IMR-90 (cell line): ENCODE data around the gene URAD. TPM values are rescaled to one million over a fixed set of nuclear protein-coding genes. Genes with fewer than 3 reads are reported as not detected.

ENCODE experiments used
- ATAC-seq: fragments of 200-7000 bp; cut with Tn5 transposase; 2 replicates; pipeline ENCODE4 v1.9.1; 2020; ENCODE audit warnings: low read depth, mild to moderate bottlenecking, moderate library complexity
- BruUV-seq: library from RNA; stranded (reverse); fragments of 400-500 nt; replicated peaks from 2 replicates; lab custom pipeline; 2021; lab: Mats Ljungman, UMichigan
- CTCF ChIA-PET: fragments of 300-600 bp; formaldehyde crosslinking; extraction: SDS; loops from one replicate; lab custom pipeline; 2021; ENCODE audit warnings: antibody characterized with exemption; lab: Yijun Ruan, JAX
- POLR2A ChIA-PET: fragments of 300-600 bp; sonication (Branson Sonifier 250); formaldehyde crosslinking; loops from one replicate; lab custom pipeline; 2022; ENCODE audit warnings: antibody characterized with exemption; ENCODE audit not compliant: unreplicated experiment; lab: Charles Lee
- DNase-seq: peaks from one replicate; pipeline ENCODE4 v3.0.0; 2013
- H2AFZ ChIP-seq: replicated peaks from 2 replicates; pipeline ENCODE3; 2013; ENCODE audit warnings: low read length, mild to moderate bottlenecking; ENCODE audit not compliant: poor library complexity
- H2AK5ac ChIP-seq: 2 replicates; pipeline ENCODE4 v1.6.1; 2013; ENCODE audit warnings: low read depth, low read length, inconsistent platforms
- H2AK9ac ChIP-seq: replicated peaks from 2 replicates; pipeline ENCODE3; 2013; ENCODE audit warnings: mild to moderate bottlenecking, low read depth, low read length, moderate library complexity; ENCODE audit not compliant: poor library complexity
- H2BK120ac ChIP-seq: 2 replicates; pipeline ENCODE4 v1.6.1; 2013; ENCODE audit warnings: low read depth, low read length, inconsistent platforms
- H2BK15ac ChIP-seq: 3 replicates; pipeline ENCODE4 v1.6.1; 2013; ENCODE audit warnings: low read depth, low read length, inconsistent platforms
- H2BK20ac ChIP-seq: 2 replicates; pipeline ENCODE4 v1.6.1; 2013; ENCODE audit warnings: low read depth, mild to moderate bottlenecking, inconsistent platforms, low read length, moderate library complexity
- H2BK5ac ChIP-seq: 2 replicates; pipeline ENCODE4 v1.6.1; 2013; ENCODE audit warnings: mild to moderate bottlenecking, low read depth, low read length, inconsistent platforms; ENCODE audit not compliant: poor library complexity, severe bottlenecking
- H3K14ac ChIP-seq: replicated peaks from 2 replicates; pipeline ENCODE4 v1.6.1; 2013; ENCODE audit warnings: low read depth, low read length, inconsistent platforms
- H3K18ac ChIP-seq: 2 replicates; pipeline ENCODE4 v1.6.1; 2013; ENCODE audit warnings: low read depth, low read length, control low read depth
- H3K23ac ChIP-seq: 2 replicates; pipeline ENCODE4 v1.6.1; 2013; ENCODE audit warnings: low read depth, low read length, inconsistent platforms
- H3K27ac ChIP-seq: 2 replicates; pipeline ENCODE4 v1.5.1; 2013; ENCODE audit warnings: mild to moderate bottlenecking, control low read depth, low read length; ENCODE audit not compliant: insufficient read depth
- H3K27me3 ChIP-seq: 2 replicates; pipeline ENCODE4 v1.6.1; 2013; ENCODE audit warnings: low read length; ENCODE audit not compliant: control insufficient read depth, insufficient read depth
- H3K36me3 ChIP-seq: 2 replicates; pipeline ENCODE4 v1.6.1; 2013; ENCODE audit warnings: low read length, mixed read lengths; ENCODE audit not compliant: control insufficient read depth, insufficient read depth
- H3K4ac ChIP-seq: 2 replicates; pipeline ENCODE4 v1.6.1; 2013; ENCODE audit warnings: low read depth, low read length, inconsistent platforms
- H3K4me1 ChIP-seq: 2 replicates; pipeline ENCODE4 v1.6.1; 2013; ENCODE audit warnings: low read length, mixed read lengths; ENCODE audit not compliant: control insufficient read depth, insufficient read depth
- H3K4me2 ChIP-seq: 2 replicates; pipeline ENCODE4 v1.6.1; 2013; ENCODE audit warnings: low read depth, mild to moderate bottlenecking, control low read depth, low read length, moderate library complexity
- H3K4me3 ChIP-seq: 2 replicates; pipeline ENCODE4 v1.5.1; 2013; ENCODE audit warnings: low read depth, mild to moderate bottlenecking, control low read depth, low read length, moderate library complexity; ENCODE audit not compliant: insufficient read depth
- H3K56ac ChIP-seq: 2 replicates; pipeline ENCODE4 v1.6.1; 2013; ENCODE audit warnings: low read length, inconsistent platforms; ENCODE audit not compliant: insufficient read depth; ENCODE audit errors: extremely low read depth
- H3K79me1 ChIP-seq, 2 experiments: 2 replicates each; pipeline ENCODE4 v1.6.1; 2013; ENCODE audit warnings: low read length in 2 of 2, inconsistent platforms in 1 of 2, low read depth in 1 of 2
- H3K9ac ChIP-seq: 2 replicates; pipeline ENCODE4 v1.6.1; 2013; ENCODE audit warnings: low read depth, low read length, control low read depth
- H3K9me1 ChIP-seq: 2 replicates; pipeline ENCODE4 v1.6.1; 2013; ENCODE audit warnings: low read length, inconsistent platforms; ENCODE audit not compliant: insufficient read depth
- H3K9me3 ChIP-seq: 2 replicates; pipeline ENCODE4 v1.6.1; 2013; ENCODE audit warnings: low read length; ENCODE audit not compliant: control insufficient read depth, insufficient read depth
- H4K20me1 ChIP-seq: 2 replicates; pipeline ENCODE4 v1.6.1; 2013; ENCODE audit warnings: low read length, inconsistent platforms; ENCODE audit not compliant: insufficient read depth
- H4K5ac ChIP-seq: 2 replicates; pipeline ENCODE4 v1.6.1; 2013; ENCODE audit warnings: mild to moderate bottlenecking, low read depth, low read length, control low read depth
- H4K8ac ChIP-seq, 2 experiments: 2 replicates each; pipeline ENCODE4 v1.6.1; 2013; ENCODE audit warnings: low read depth in 2 of 2, low read length in 2 of 2, control low read depth in 1 of 2, inconsistent platforms in 1 of 2
- H4K91ac ChIP-seq: 2 replicates; pipeline ENCODE4 v1.6.1; 2013; ENCODE audit warnings: low read depth, low read length, inconsistent platforms; ENCODE audit not compliant: insufficient read depth
- CEBPB ChIP-seq: IDR thresholded peaks from 2 replicates; pipeline ENCODE4 v1.6.1; 2012; ENCODE audit warnings: low read depth, low read length, improper control_type of control experiment
- FOS ChIP-seq: fragments of 150-350 bp; IDR thresholded peaks from 2 replicates; pipeline ENCODE4 v1.6.1; 2016; ENCODE audit warnings: low read depth, low read length
- MXI1 ChIP-seq: IDR thresholded peaks from 2 replicates; pipeline ENCODE4 v1.6.1; 2012; ENCODE audit warnings: low read depth, mild to moderate bottlenecking, low read length, moderate library complexity, borderline replicate concordance
- NFE2L2 ChIP-seq: fragments of 150-350 bp; IDR thresholded peaks from 2 replicates; pipeline ENCODE4 v1.6.1; 2016; ENCODE audit warnings: low read depth, mild to moderate bottlenecking, low read length
- POLR2A ChIP-seq: IDR thresholded peaks from 2 replicates; pipeline ENCODE4 v1.6.1; 2012; ENCODE audit warnings: mild to moderate bottlenecking, low read depth, low read length
- WGBS, 2 experiments: methylation state at CpG; one replicate each; pipeline versions ENCODE4 v1.1.5 to v1.1.7; 2013; ENCODE audit warnings: missing lambda C conversion rate in 2 of 2; ENCODE audit not compliant: insufficient read length in 1 of 2; ENCODE audit errors: extremely low coverage in 2 of 2; 5-methylcytosine and 5-hydroxymethylcytosine counted together
- dilution Hi-C: fragments of 300-500 bp; cut with HindIII; formaldehyde crosslinking; loops from one replicate; pipeline ENCODE4 v1.14.3; 2018; ENCODE audit warnings: low sequenced_read_pairs; ENCODE audit not compliant: unreplicated experiment
- in situ Hi-C: fragments of 300-500 bp; cut with MboI; formaldehyde crosslinking; loops from 3 replicates; pipeline ENCODE4 v1.14.3; 2019; ENCODE audit warnings: low sequenced_read_pairs, inconsistent platforms, mixed read lengths
- intact Hi-C: fragments of 100-400 bp; cut with micrococcal nuclease; formaldehyde crosslinking; loops from 2 replicates; pipeline ENCODE4 v1.10.0; 2022
- polyA plus RNA-seq, 3 experiments: library from polyadenylated mRNA; depleted of rRNA; stranded (reverse); fragments of >200 nt; gene quantifications; 2 replicates each; pipeline ENCODE4 v1.2.3, GENCODE V29; 2012; ENCODE audit warnings: low replicate concordance in 1 of 3
- total RNA-seq: library from RNA; depleted of rRNA; stranded (reverse); fragments of >200 nt; gene quantifications from 2 replicates; pipeline ENCODE4 v1.2.3, GENCODE V29; 2012
- TF ChIP-seq, protein P1 (sequence below): fragments of 150-350 bp; IDR thresholded peaks from 2 replicates; pipeline ENCODE4 v1.6.1; 2017; ENCODE audit warnings: mild to moderate bottlenecking, antibody characterized with exemption, low read length, low read depth
- TF ChIP-seq, protein P2 (sequence below): fragments of 150-350 bp; IDR thresholded peaks from 2 replicates; pipeline ENCODE4 v1.6.1; 2016; ENCODE audit warnings: low read depth, mild to moderate bottlenecking, low read length, moderate library complexity, borderline replicate concordance

Gene URAD
- total and polyA plus RNA-seq, 2 of the 4 experiments (the other 2 are of a cell fraction), result not detected

DNA sequence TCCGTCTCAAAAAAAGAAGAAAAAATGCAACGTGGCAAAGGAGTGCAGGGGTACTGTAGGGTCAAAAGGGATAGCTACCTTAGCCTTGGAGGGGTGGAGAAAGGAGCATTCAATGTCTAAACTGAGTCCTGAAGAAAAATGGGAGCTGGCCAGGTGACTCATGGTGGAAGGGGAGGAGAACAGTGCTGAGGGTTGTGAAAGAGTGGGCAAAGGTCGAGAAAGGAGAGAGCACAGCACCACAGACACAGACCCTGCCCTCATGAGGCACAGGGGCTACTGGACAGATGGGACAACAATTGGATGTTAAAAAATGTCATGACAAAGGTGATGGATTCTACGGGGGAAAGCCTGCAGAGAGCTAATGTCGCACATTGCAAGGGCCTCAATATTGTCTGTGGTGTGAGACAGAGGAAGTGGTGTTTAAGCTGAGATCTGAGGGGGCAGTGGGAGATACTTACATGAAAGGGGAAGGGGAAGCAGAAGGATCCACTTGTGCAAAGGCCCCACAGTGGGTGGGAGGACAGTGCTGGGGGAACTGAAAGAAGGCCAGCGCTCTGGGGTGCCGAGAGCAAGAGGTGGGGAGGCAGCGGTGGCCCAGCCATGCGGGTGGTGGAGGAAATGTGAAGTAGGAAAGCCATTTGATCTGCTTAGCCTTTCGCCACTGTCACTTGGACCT is 42.9 kb upstream of the URAD start:
- no TSS peak for BruUV-seq

More for the DNA sequence above, 42.9 kb upstream of the URAD start:
- H3K14ac ChIP-seq, result no peak overlapping the region
- no peak overlapping the region for H2AK9ac ChIP-seq
- H3K9me3 ChIP-seq, result peaks cover 2% of the 10 kb centered on the region; the same call in 1 of the 2 replicates
- no peak overlapping the region for H2AK5ac ChIP-seq
- no peaks in the 10 kb centered on the region for H3K79me1 ChIP-seq
- H2BK20ac ChIP-seq, result no peak overlapping the region
- no peak overlapping the region for H3K4me2 ChIP-seq
- no peak overlapping the region for H2BK120ac ChIP-seq
- DNase-seq (no peak), ATAC-seq (no peak)
- WGBS, 2 experiments, result 74% methylated on average over 3 of the region's 10 CpGs; no CpG with 5 or more reads in 1 of the 2 experiments
- no peak overlapping the region for H3K4me3 ChIP-seq
- no peak overlapping the region for H3K56ac ChIP-seq
- H3K36me3 ChIP-seq, result no peaks in the 10 kb centered on the region
- in situ Hi-C loops (no loop called here), intact Hi-C loops (no loop called here), dilution Hi-C loops (no loop called here)
- no peak overlapping the region for H3K4ac ChIP-seq
- H2BK15ac ChIP-seq, result no peak overlapping the region
- no peak overlapping the region for H4K8ac ChIP-seq
- H3K18ac ChIP-seq, result no peak overlapping the region
- H3K27ac ChIP-seq, result no peak overlapping the region
- POLR2A ChIA-PET, result no interaction called here
- TF ChIP-seq, protein P1, sequence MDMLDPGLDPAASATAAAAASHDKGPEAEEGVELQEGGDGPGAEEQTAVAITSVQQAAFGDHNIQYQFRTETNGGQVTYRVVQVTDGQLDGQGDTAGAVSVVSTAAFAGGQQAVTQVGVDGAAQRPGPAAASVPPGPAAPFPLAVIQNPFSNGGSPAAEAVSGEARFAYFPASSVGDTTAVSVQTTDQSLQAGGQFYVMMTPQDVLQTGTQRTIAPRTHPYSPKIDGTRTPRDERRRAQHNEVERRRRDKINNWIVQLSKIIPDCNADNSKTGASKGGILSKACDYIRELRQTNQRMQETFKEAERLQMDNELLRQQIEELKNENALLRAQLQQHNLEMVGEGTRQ, result no peak
- TF ChIP-seq NFE2L2 (no peak), MXI1 (no peak), CEBPB (0 out of 2 replicates have a peak, but pooled peaks have one; percentile 13), POLR2A (no peak), FOS (no peak)
- TF ChIP-seq, protein P2, sequence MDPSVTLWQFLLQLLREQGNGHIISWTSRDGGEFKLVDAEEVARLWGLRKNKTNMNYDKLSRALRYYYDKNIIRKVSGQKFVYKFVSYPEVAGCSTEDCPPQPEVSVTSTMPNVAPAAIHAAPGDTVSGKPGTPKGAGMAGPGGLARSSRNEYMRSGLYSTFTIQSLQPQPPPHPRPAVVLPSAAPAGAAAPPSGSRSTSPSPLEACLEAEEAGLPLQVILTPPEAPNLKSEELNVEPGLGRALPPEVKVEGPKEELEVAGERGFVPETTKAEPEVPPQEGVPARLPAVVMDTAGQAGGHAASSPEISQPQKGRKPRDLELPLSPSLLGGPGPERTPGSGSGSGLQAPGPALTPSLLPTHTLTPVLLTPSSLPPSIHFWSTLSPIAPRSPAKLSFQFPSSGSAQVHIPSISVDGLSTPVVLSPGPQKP, result no peak
- H4K20me1 ChIP-seq, result no peaks in the 10 kb centered on the region
- no peaks in the 10 kb centered on the region for H3K4me1 ChIP-seq
- H4K91ac ChIP-seq, result no peak overlapping the region
- peaks cover 6% of the 10 kb centered on the region; the same call in 1 of the 2 replicates for H3K27me3 ChIP-seq
- H3K23ac ChIP-seq, result no peak overlapping the region
- no peak overlapping the region for H4K5ac ChIP-seq
- CTCF ChIA-PET, result interaction anchor here (0.7 kb wide), 1 partner anchor 12 kb away, joined by 4 read pairs; no protein-coding TSS in a partner anchor
- no peak overlapping the region for H2AFZ ChIP-seq
- H3K9me1 ChIP-seq, result peaks cover 5% of the 10 kb centered on the region; the same call in 1 of the 2 replicates
- no peak overlapping the region for H2BK5ac ChIP-seq
- no peak overlapping the region for H3K9ac ChIP-seq
